Activated CD4-positive, CD25-positive, alpha-beta regulatory T cell treated with anti-CD3 and anti-CD28 coated beads, Interleukin-2, amount 50 U/mL, for 24 hours (primary cell): Measurements from ENCODE around the gene UTRN.

Source experiments
- ATAC-seq, 2 donors: fragments of 150-1000 bp; cut with Tn5 transposase; one replicate each; pipeline ENCODE4 v1.10.0; 2021; ENCODE audit warnings: mild to moderate bottlenecking in 1 of 2, moderate library complexity in 1 of 2

The UTRN gene

GRCh38 chr6:144314562-144314961 is 29.4 kb downstream of the UTRN start:
- no peak for ATAC-seq

DNA sequence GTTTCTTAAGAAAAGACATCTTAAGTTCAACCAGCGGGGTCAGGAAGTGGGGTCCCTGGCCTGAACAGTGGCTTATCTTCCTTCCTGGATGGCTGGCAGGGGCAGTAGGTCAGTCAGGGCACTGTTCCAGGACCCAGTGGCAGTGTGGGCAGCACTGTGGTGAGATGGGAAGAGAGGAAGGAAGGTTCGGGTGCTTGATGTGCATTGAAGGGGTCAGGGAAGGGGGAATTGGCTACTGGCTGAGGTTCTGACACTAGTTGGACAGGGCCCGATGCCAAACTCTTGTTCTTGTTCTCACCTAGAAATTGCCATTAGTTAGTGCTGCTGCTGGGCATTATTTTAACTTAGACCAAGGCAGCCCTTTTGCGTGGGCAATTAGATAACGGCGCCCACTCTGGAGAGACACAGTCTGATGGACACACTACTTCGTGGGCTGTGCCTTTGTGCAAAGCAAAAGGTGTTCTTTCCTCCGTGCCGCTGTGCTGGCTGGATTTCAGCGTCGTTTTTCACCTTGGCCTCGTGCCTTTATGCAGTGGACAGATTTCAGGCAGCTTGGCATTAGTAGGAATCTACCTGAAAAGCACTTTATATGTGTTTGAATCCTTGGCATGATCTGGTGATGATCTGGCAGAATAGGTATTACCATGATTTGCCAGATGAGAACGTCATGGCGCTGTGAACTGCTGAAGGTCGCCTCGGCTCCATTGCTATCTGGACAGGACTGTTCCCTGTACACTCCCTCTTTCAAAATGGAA is 30.3 kb downstream of the UTRN start:
- no peak for ATAC-seq

- no peak for ATAC-seq
Observed at GRCh38 chr6:144315981-144316861, 31.1 kb downstream of the UTRN start.

- no peak for ATAC-seq
Observed at GRCh38 chr6:144316862-144317195, 31.7 kb downstream of the UTRN start.

GRCh38 chr6:144317736-144318135 is 32.6 kb downstream of the UTRN start:
- no peak for ATAC-seq

- ATAC-seq = no peak
Observed at GRCh38 chr6:144319211-144319610, 34.1 kb downstream of the UTRN start.

GRCh38 chr6:144320741-144321140 is 35.6 kb downstream of the UTRN start:
- no peak for ATAC-seq

GRCh38 chr6:144321839-144322591 is 36.9 kb downstream of the UTRN start:
- ATAC-seq = no peak

DNA sequence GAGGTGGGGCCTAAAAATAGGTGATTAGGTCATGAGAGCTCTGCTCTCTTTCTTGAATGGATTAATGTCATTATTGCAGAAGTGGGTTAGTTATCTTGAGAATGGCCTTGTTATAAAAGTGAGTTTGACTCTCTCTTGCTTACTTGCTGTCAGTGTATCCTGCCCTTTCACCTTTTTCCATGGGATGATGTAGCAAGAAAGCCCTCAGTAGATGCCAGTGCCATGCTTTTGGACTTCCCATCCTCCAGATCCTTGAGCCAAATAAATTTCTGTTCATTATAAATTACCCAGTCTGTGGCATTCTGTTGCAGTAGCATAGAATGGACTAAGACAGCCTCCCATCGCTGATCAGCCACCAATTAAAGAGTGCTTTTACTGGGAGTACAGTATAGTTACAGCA is 40.1 kb downstream of the UTRN start:
- ATAC-seq = no peak

DNA sequence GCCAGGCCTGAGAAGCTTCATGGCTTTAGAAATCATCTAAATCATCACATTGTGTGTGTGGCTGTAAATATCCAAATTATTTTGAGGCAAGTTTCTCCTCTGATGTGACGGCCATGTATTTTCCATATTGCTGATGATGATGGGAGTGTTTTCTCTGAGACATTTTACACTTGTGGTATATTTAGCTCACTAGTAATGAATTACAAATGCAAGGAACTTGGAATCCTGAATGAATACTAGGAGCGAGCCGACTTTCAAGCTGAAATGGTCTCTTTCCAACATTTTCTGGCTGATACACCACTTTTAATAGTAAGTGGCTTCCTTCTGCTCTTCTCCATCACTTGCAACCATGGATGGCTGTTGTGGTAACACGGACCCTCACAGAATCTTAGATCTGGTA is 41.3 kb downstream of the UTRN start:
- ATAC-seq = no peak

DNA sequence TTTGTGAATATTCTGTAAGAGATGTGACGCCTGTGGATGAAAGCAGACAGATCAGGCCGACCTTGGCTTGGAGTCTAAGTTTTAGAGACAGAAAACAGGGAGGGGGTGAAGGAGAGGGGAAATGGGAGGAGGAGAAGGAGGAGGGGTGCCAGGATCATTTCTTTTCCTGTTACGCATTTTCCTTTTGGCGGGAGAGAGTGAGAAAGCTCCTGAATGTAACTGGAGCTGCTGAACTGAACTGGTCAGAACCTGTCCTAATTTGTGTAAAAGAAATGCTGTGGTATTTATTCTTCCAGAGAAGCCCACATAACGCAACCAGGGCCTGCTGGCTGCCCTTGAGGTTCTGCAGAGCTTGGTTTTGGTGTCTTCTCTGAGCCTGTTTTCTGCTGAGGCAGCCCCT is 41.9 kb downstream of the UTRN start:
- no peak for ATAC-seq

GRCh38 chr6:144330017-144330987 is 45.2 kb downstream of the UTRN start:
- ATAC-seq = no peak

DNA sequence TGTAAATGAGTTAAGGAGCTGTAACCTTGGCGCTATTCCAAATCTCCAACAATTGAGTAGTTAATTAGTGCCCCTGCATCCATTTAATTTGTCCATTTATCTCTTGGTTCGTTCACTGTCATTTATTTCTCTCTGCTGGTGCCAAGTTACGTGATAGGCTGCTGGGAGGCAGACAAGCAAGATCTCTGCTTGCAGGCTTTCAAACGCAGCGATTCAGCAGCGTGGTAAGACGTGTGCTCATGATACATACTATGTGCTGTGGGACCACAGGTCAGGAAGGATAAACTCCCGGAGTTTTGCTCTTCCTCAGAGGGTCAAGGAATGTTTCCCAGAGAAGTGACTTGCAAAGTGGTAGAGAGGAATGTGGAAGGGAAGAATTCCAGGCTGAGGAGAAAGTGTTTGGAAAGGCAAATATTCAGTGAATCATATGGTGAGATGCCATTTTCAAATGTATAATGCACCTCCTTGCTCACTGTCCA is 46.4 kb downstream of the UTRN start:
- ATAC-seq = no peak

DNA sequence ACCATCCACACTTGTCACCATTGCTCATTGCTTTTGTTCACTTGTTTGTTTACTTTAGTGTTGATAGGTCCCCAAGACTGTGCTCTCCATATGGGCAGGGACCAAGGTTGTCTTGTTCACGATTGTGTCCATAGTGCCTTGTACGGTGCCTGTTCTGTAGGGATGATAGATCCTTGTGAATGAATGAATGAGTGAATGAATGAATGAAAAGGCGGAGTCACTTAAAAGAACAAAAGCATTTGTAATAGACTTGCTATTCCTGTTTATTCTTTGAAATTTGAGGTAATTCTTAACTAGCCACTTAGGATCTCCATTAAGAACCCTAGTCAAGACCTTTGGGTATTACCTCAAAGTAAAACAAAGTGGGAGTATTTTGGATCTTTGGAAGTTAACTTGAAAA is 47.0 kb downstream of the UTRN start:
- ATAC-seq = no peak

DNA sequence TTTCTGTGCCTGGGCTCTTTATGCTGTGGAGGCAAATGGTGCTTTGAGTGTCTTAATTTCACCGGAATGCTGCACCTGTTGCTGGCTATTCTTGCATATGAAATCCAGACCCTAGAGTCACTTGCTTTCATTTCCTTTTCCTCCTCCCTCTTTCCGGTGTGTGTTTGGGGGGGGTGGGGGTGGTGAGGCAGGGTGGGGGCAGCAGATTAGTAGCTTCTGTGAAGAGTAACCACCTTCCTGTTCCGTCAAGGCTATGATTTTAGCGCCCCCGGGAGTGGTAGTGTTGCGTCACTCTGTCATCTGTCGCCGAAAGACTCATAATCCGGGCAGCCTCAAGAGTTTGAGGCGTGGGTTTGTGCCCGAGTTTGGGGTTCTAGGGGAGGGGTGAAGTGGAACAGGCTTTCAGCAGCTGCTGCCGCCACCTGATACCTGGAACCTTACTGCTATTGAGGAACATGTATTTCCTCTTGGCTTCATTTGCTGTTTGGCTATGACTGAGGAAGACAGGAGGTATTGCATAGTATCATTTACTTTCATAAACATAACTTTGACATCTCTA is 49.1 kb downstream of the UTRN start:
- peak; percentile 68 to 72 for ATAC-seq
